ENCODE results near the gene ASAH2.

ASAH2 gene

DNA sequence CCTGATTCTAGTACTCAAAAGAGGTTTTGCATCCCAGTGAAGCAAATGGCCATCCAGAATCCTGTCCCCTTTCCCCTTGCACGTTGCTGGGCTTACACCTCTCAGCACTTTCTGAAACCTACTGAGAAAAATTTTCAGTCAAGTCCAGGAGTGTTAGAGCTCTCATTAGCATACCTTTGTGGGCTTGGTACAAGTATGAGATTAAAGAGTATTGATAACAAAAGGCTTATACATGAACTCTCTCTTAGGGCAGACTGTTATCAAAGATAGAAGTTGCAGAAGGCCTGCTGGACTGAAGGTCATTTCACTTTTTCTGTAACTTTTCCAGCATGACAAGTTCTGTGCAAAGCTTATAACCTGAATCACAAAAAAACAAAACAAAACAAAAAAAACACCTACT, at the start of gene ASAH2:
ASAH2 (minus strand) TSS at position 123 of the 400 bp plus-strand sequence. CDS start 2,906 bp downstream, outside the sequence.
- no peak for DNase-seq (ENCODE audit: low read depth, low spot score)
- no peak within 1 kb of the TSS for H3K4me3 ChIP-seq (ENCODE audit: low read depth, low read length)
- TF ChIP-seq CTCF (IDR thresholded peaks at IDR 0.05; ENCODE audit: low read depth, low read length), result no peak
- in situ Hi-C loops (cut with HindIII; ENCODE audit: low sequenced_read_pairs), result no loop called here

DNA sequence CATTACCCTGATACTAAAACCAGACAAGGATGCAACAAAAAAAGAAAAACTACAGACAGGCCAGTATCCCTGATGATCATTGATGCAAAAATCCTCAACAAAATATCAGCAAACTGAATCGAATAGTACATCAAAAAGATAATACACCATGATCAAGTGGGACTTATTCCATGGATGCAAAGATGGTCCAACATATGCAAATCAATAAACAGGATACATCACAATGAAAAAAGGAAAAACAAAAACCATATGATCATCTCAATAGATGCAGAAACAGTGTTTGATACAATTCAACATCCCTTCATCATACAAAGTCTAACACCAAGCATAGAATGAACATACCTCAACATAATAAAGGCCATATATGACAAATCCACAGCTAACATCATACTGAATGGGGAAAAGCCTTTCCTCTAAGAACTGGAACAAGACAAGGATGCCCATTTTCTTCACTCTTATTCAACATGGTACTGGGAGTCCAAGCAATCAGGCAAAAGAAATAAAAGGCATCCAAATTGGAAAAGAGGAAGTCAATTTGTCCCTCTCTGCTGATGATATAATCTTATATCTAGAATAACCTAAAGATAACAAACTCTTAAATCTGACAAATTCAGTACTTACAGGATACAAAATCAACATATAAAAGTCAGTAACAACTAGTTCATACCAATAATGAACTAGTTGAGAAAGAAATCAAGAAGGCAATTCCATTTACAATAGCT, 48.8 kb upstream of the ASAH2 start:
- no peak for TF ChIP-seq CTCF (IDR thresholded peaks at IDR 0.05; ENCODE audit: low read depth, low read length)
- DNase-seq (ENCODE audit: low read depth, low spot score), result no peak
- no peak overlapping the region for H3K4me3 ChIP-seq (ENCODE audit: low read depth, low read length)
- in situ Hi-C loops (cut with HindIII; ENCODE audit: low sequenced_read_pairs), result no loop called here

GRCh38 chr10:50295367-50295766, 44.1 kb upstream of the ASAH2 start:
- TF ChIP-seq CTCF (IDR thresholded peaks at IDR 0.05; ENCODE audit: low read depth, low read length), result no peak
- in situ Hi-C loops (cut with HindIII; ENCODE audit: low sequenced_read_pairs), result no loop called here
- DNase-seq (ENCODE audit: low read depth, low spot score), result no peak
- H3K4me3 ChIP-seq (ENCODE audit: low read depth, low read length), result no peak overlapping the region

DNA sequence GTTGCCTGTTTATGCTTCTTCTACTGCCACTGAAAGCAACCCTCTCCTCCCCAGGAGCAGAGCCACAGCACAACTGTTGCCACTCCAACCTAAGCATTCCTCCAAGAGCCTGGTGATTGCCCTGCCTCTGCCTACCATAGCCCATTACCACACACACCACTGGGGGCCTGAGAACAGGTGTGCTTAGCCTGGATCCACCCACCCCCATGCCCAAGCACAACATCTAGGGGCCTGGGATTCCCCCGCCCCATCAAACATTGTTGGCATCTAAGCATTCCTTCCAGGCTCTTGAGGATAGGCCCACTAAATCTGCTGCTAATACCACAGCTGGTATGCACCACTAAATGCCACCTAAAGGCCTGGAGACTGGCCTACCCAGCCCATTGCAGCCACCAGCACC, 43.3 kb upstream of the ASAH2 start:
- in situ Hi-C loops (cut with HindIII; ENCODE audit: low sequenced_read_pairs), result no loop called here
- no peak for DNase-seq (ENCODE audit: low read depth, low spot score)
- no peak overlapping the region for H3K4me3 ChIP-seq (ENCODE audit: low read depth, low read length)
- TF ChIP-seq CTCF (IDR thresholded peaks at IDR 0.05; ENCODE audit: low read depth, low read length), result no peak

GRCh38 chr10:50293513-50294313, 42.4 kb upstream of the ASAH2 start:
- in situ Hi-C loops (cut with HindIII; ENCODE audit: low sequenced_read_pairs), result no loop called here
- no peak for DNase-seq (ENCODE audit: low read depth, low spot score)
- no peak for TF ChIP-seq CTCF (IDR thresholded peaks at IDR 0.05; ENCODE audit: low read depth, low read length)
- H3K4me3 ChIP-seq (ENCODE audit: low read depth, low read length), result no peak overlapping the region

GRCh38 chr10:50291261-50291850, 40.0 kb upstream of the ASAH2 start:
- DNase-seq (ENCODE audit: low read depth, low spot score), result peak; percentile 43
- no peak overlapping the region for H3K4me3 ChIP-seq (ENCODE audit: low read depth, low read length)
- in situ Hi-C loops (cut with HindIII; ENCODE audit: low sequenced_read_pairs), result no loop called here
- TF ChIP-seq CTCF (IDR thresholded peaks at IDR 0.05; ENCODE audit: low read depth, low read length), result peak; percentile 64

All from astrocyte of the spinal cord (primary cell).